Mesothelial cell of epicardium (in vitro differentiated cells): ENCODE data around the gene SLC40A1. TPM values are rescaled to one million over a fixed set of nuclear protein-coding genes. Genes with fewer than 3 reads are reported as not detected.

Source experiments
- DNase-seq, 2 experiments: peaks; one replicate each; pipeline ENCODE4 v3.0.0; 2021; ENCODE audit warnings: low spot score in 2 of 2; ENCODE audit not compliant: unreplicated experiment in 2 of 2
- H3K27ac Mint-ChIP-seq: 2 replicates; pipeline ENCODE4 v1.8.0; 2021; ENCODE audit warnings: mixed read lengths
- H3K27me3 Mint-ChIP-seq: 2 replicates; pipeline ENCODE4 v1.8.0; 2021; ENCODE audit warnings: low read depth, mixed read lengths
- H3K36me3 Mint-ChIP-seq: 2 replicates; pipeline ENCODE4 v1.8.0; 2021; ENCODE audit warnings: mixed read lengths
- H3K4me1 Mint-ChIP-seq: 2 replicates; pipeline ENCODE4 v1.8.0; 2021; ENCODE audit warnings: mixed read lengths
- H3K4me3 Mint-ChIP-seq: 2 replicates; pipeline ENCODE4 v1.8.0; 2021; ENCODE audit warnings: mild to moderate bottlenecking, moderate library complexity, mixed read lengths
- H3K9me3 Mint-ChIP-seq: 2 replicates; pipeline ENCODE4 v1.8.0; 2021; ENCODE audit warnings: mixed read lengths
- CTCF ChIP-seq: fragments of 200-600 bp; sonication (generic); IDR thresholded peaks from one replicate; pipeline ENCODE4 v1.5.0; 2021; ENCODE audit warnings: antibody characterized with exemption; ENCODE audit not compliant: unreplicated experiment
- total RNA-seq: library from RNA; stranded (reverse); gene quantifications from 3 replicates; pipeline ENCODE4 v1.2.1, GENCODE V29; 2021

The SLC40A1 gene
- total RNA-seq, 1 donor from 2014 or later, result 154 TPM

- H3K9me3 Mint-ChIP-seq, result no peaks in the 10 kb centered on the region
- DNase-seq, result no peak
- H3K27me3 Mint-ChIP-seq, result no peaks in the 10 kb centered on the region
- H3K36me3 Mint-ChIP-seq, result no peaks in the 10 kb centered on the region
- H3K4me3 Mint-ChIP-seq, result no peak overlapping the region
- H3K27ac Mint-ChIP-seq, result no peak overlapping the region
- H3K4me1 Mint-ChIP-seq, result peaks cover 17% of the 10 kb centered on the region
- no peak for TF ChIP-seq CTCF
These were observed 44.2 kb upstream of the SLC40A1 start for GRCh38 chr2:189624648-189625355.

GRCh38 chr2:189623049-189623448 is 42.5 kb upstream of the SLC40A1 start:
- TF ChIP-seq CTCF, result no peak
- Mint-ChIP-seq H3K9me3 (no peaks in the 10 kb centered on the region), H3K4me1 (peaks cover 7% of the 10 kb centered on the region), H3K4me3 (no peak overlapping the region), H3K27ac (no peak overlapping the region), H3K27me3 (no peaks in the 10 kb centered on the region), H3K36me3 (no peaks in the 10 kb centered on the region)
- DNase-seq, result no peak

GRCh38 chr2:189621781-189622180 is 41.2 kb upstream of the SLC40A1 start:
- Mint-ChIP-seq H3K27me3 (no peaks in the 10 kb centered on the region), H3K4me3 (no peak overlapping the region), H3K36me3 (no peaks in the 10 kb centered on the region), H3K9me3 (no peaks in the 10 kb centered on the region), H3K27ac (peak overlapping the region; percentile 31), H3K4me1 (peaks cover 7% of the 10 kb centered on the region)
- DNase-seq, result no peak
- no peak for TF ChIP-seq CTCF

GRCh38 chr2:189618197-189618596 is 37.6 kb upstream of the SLC40A1 start:
- no peaks in the 10 kb centered on the region for H3K9me3 Mint-ChIP-seq
- TF ChIP-seq CTCF, result no peak
- no peak overlapping the region for H3K27ac Mint-ChIP-seq
- DNase-seq, result no peak
- H3K4me3 Mint-ChIP-seq, result no peak overlapping the region
- no peaks in the 10 kb centered on the region for H3K36me3 Mint-ChIP-seq
- H3K4me1 Mint-ChIP-seq, result peaks cover 31% of the 10 kb centered on the region
- H3K27me3 Mint-ChIP-seq, result no peaks in the 10 kb centered on the region

GRCh38 chr2:189614585-189614984 is 34.0 kb upstream of the SLC40A1 start:
- Mint-ChIP-seq H3K4me1 (peaks cover 56% of the 10 kb centered on the region), H3K27ac (peak overlapping the region; percentile 96), H3K9me3 (no peaks in the 10 kb centered on the region), H3K4me3 (no peak overlapping the region), H3K27me3 (no peaks in the 10 kb centered on the region), H3K36me3 (no peaks in the 10 kb centered on the region)
- no peak for DNase-seq
- no peak for TF ChIP-seq CTCF
